SK-N-SH (cell line): Measurements from ENCODE around the gene CDC42EP4.

Experiments used
- CTCF ChIP-seq: fragments of 200-600 bp; sonication (generic); IDR thresholded peaks from 2 replicates; pipeline ENCODE4 v1.6.1; 2017; ENCODE audit warnings: antibody characterized with exemption, mild to moderate bottlenecking, moderate library complexity
- EZH2phosphoT487 ChIP-seq: fragments of 200-600 bp; sonication (generic); IDR thresholded peaks from 2 replicates; pipeline ENCODE4 v1.6.1; 2017; ENCODE audit warnings: low read depth, mixed run types, mild to moderate bottlenecking, antibody characterized with exemption, moderate library complexity, borderline replicate concordance
- MAX ChIP-seq: IDR thresholded peaks from 2 replicates; pipeline ENCODE4 v1.4.0; 2012; ENCODE audit warnings: low read depth
- POLR2AphosphoS5 ChIP-seq: IDR thresholded peaks from 2 replicates; pipeline ENCODE4 v1.6.1; 2012; ENCODE audit warnings: low read depth, low read length
- SIN3A ChIP-seq: IDR thresholded peaks from 2 replicates; pipeline ENCODE4 v1.6.1; 2012; ENCODE audit warnings: low read depth, mild to moderate bottlenecking, low read length, moderate library complexity, borderline replicate concordance
- TAF1 ChIP-seq: IDR thresholded peaks from 2 replicates; pipeline ENCODE4 v1.6.1; 2012; ENCODE audit warnings: low read depth, mild to moderate bottlenecking, low read length, moderate library complexity, borderline replicate concordance
- USF2 ChIP-seq: fragments of 150-350 bp; IDR thresholded peaks from 2 replicates; pipeline ENCODE4 v1.6.1; 2017; ENCODE audit warnings: antibody characterized with exemption, low read length, low read depth, borderline replicate concordance

- TF ChIP-seq TAF1 = no peak
- TF ChIP-seq CTCF = no peak
- TF ChIP-seq USF2 = no peak
- no peak for TF ChIP-seq SIN3A
- TF ChIP-seq POLR2AphosphoS5 = no peak
- no peak for TF ChIP-seq MAX
- no peak for TF ChIP-seq EZH2phosphoT487
Observed at GRCh38 chr17:73274490-73274889, 37.3 kb downstream of the CDC42EP4 start.
